Body of pancreas (tissue), 4 donors: ENCODE data around the gene ATP11C.

Experiments used
- POLR2A ChIP-seq, 3 donors: fragments of 450-650 bp; IDR thresholded peaks; one replicate each; pipeline ENCODE4 v1.6.1; 2016; ENCODE audit warnings: antibody characterized with exemption in 3 of 3, mild to moderate bottlenecking in 2 of 3
- TF ChIP-seq, protein P1 (sequence below), 7 experiments: fragments of 450-650 bp in 4 of 7; fragments of 200-600 bp in 3 of 7; sonication (generic) in 3 of 7; IDR thresholded peaks; one replicate each; pipeline ENCODE4 v1.5.1; 2016 to 2019; ENCODE audit warnings: antibody characterized with exemption in 7 of 7

DNA sequence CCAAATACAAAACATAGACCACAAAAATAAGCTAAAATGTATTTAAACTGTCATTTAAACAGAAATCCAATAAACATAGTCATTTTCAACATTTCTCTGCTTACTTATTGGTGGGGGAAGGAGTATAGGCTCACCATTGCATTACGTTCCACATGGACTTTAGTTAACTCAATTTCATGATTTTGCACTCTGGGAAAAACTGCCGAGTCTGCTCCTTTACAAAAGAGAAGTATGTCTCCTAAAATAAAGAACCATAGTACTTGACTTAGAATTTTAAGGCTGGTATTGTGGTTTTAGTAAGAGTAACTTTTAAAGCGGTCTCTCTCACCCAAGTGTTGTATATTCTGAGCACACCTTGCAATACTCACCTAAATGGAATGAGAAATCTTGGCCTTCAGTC lies 149.8 kb downstream of the ATP11C start:
- TF ChIP-seq, protein P1, sequence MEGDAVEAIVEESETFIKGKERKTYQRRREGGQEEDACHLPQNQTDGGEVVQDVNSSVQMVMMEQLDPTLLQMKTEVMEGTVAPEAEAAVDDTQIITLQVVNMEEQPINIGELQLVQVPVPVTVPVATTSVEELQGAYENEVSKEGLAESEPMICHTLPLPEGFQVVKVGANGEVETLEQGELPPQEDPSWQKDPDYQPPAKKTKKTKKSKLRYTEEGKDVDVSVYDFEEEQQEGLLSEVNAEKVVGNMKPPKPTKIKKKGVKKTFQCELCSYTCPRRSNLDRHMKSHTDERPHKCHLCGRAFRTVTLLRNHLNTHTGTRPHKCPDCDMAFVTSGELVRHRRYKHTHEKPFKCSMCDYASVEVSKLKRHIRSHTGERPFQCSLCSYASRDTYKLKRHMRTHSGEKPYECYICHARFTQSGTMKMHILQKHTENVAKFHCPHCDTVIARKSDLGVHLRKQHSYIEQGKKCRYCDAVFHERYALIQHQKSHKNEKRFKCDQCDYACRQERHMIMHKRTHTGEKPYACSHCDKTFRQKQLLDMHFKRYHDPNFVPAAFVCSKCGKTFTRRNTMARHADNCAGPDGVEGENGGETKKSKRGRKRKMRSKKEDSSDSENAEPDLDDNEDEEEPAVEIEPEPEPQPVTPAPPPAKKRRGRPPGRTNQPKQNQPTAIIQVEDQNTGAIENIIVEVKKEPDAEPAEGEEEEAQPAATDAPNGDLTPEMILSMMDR (IDR thresholded peaks at IDR 0.05): no peak
- TF ChIP-seq POLR2A (IDR thresholded peaks at IDR 0.05): no peak
